ENCODE measurements around the gene SLC25A46.
A peak's percentile ranks its signal among the peaks of the same experiment; 100 is the strongest.

Gene SLC25A46

DNA sequence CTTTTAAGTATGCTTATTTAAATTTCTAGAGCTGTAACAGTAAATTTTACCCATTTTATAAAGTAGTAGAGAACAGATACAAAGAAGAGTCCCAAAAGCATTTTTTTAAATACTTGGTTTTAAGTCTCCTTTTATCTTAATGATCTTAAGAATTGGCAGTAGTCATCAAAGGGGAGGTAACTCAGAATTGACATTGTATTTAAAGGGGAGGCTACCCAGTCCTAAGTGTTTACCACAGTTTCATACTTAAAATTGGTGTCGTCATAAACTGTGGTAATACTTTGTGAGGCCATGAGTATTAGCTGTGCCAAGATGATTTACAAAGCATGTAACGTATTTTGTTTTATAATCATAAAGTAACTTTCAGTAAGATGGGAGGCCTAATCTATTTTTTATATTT is 14.8 kb downstream of the SLC25A46 start:
- no peak for DNase-seq (ENCODE audit: low spot score)
- in situ Hi-C loops (cut with MboI; ENCODE audit: low pct_unique_long_range_greater_than_20kb, low sequenced_read_pairs, unreplicated experiment): loop anchor here (25.0 kb wide), 1 partner anchor 359 kb away; no protein-coding TSS in a partner anchor
- TF ChIP-seq, protein P1, sequence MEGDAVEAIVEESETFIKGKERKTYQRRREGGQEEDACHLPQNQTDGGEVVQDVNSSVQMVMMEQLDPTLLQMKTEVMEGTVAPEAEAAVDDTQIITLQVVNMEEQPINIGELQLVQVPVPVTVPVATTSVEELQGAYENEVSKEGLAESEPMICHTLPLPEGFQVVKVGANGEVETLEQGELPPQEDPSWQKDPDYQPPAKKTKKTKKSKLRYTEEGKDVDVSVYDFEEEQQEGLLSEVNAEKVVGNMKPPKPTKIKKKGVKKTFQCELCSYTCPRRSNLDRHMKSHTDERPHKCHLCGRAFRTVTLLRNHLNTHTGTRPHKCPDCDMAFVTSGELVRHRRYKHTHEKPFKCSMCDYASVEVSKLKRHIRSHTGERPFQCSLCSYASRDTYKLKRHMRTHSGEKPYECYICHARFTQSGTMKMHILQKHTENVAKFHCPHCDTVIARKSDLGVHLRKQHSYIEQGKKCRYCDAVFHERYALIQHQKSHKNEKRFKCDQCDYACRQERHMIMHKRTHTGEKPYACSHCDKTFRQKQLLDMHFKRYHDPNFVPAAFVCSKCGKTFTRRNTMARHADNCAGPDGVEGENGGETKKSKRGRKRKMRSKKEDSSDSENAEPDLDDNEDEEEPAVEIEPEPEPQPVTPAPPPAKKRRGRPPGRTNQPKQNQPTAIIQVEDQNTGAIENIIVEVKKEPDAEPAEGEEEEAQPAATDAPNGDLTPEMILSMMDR (IDR thresholded peaks at IDR 0.05; ENCODE audit: extremely low read depth, insufficient read depth, missing control alignments): no peak

DNA sequence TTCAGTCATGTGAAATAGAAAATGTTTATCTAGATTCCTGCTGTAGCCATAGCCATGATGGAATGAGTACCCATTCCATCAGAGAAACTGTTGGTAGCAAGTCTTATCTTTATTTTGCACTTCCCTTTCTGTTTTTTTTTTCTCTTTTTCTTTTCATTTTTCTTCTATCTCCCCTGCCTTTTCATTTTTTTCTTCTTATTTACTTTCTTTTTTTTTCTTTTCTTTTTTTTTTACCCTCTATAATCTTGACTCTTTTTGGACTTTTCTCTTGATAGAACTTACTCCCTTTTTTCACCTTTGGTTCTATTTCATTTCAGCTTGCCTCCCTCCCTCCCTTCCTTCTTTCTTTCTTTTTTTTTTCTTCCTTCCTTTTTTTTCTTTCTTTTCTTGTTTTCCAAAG is 15.4 kb downstream of the SLC25A46 start:
- TF ChIP-seq, protein P1 (IDR thresholded peaks at IDR 0.05; ENCODE audit: extremely low read depth, insufficient read depth, missing control alignments): no peak
- in situ Hi-C loops (cut with MboI; ENCODE audit: low pct_unique_long_range_greater_than_20kb, low sequenced_read_pairs, unreplicated experiment): loop anchor here (25.0 kb wide), 1 partner anchor 358 kb away; no protein-coding TSS in a partner anchor
- DNase-seq (ENCODE audit: low spot score): no peak

DNA sequence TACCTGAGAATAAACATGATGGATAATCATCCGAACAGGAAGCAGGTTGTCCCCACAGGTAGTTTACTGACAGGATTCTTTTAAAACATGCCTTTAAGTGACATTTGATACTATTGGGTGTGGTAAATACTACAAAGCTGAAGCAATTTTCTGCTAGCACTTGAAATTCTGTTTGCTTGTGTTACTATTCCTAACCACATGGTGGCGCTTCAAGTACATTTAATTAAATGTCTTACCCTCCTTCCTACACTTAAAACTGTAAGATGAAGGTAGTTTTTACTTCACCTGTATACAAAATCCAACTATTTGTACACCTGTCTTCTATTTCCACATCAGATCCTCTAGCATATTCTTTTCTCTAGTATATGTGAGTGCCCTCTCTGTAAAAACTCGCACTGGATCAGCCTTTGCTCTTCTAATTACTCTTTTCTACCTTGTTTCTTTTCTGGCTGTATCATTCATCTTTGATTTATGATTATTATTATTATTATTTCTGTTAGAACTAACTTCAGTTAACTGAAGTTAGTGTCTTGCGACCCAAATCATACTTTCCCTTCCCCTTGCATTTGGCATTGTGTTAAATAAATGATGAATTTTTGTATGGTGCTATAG is 18.4 kb downstream of the SLC25A46 start:
- TF ChIP-seq, protein P1 (IDR thresholded peaks at IDR 0.05; ENCODE audit: extremely low read depth, insufficient read depth, missing control alignments): peak; percentile 65
- in situ Hi-C loops (cut with MboI; ENCODE audit: low pct_unique_long_range_greater_than_20kb, low sequenced_read_pairs, unreplicated experiment): loop anchor here (25.0 kb wide), 1 partner anchor 355 kb away; no protein-coding TSS in a partner anchor
- no peak for DNase-seq (ENCODE audit: low spot score)

DNA sequence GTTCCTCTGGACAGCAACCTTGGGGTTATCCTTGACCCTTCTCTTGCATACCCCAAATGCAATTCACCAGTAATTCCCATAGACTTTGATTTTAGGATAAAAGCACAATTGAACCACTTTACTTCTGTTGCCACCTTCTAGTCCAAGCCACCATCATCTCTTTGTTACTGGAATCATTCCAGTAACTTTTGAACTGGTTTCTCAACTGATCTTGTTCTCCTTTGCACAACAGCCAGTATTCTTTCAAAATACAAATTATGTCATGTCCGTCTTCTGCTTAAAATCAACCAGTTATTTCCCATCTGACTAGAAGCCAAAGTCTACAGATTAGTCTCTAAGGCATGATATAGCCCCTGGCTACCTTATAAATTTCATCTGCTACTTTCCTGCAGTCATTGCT is 21.4 kb downstream of the SLC25A46 start:
- DNase-seq (ENCODE audit: low spot score): no peak
- TF ChIP-seq, protein P1 (IDR thresholded peaks at IDR 0.05; ENCODE audit: extremely low read depth, insufficient read depth, missing control alignments): no peak
- in situ Hi-C loops (cut with MboI; ENCODE audit: low pct_unique_long_range_greater_than_20kb, low sequenced_read_pairs, unreplicated experiment): loop anchor here (25.0 kb wide), 1 partner anchor 352 kb away; no protein-coding TSS in a partner anchor

DNA sequence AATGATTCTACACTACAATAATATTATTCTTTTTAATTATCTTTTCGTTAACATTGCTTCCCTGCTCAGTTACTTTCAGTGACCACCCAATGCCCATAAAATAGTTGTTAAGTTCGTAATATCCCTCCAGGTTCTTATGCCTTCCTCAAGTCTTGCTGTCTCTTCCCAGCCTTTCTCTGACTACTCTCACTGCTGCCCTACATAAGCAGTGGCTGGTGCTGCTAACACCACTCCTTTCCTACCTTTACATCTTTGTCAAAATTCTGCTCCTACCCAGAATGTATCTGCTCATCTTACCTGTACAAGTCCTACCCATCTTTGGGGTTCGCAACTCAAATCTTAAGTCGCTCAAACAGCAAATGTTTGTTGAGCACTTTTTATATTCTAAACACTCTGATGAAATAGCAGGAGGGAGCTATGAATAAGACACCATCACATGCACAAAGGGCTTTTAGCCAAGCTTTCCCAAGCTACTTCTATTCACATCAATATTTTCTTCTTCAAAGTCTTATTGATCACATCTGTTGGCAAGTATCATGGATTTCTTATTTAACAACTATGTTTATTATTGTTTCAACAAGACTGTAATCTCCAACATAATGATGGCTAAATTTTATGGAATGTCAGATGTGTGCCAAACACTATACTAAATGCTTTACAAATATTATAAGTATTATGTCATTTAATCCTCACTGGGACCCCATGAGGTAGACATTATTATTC is 29.5 kb downstream of the SLC25A46 start:
- in situ Hi-C loops (cut with MboI; ENCODE audit: low pct_unique_long_range_greater_than_20kb, low sequenced_read_pairs, unreplicated experiment): loop anchor here (25.0 kb wide), 1 partner anchor 344 kb away; no protein-coding TSS in a partner anchor
- TF ChIP-seq, protein P1 (IDR thresholded peaks at IDR 0.05; ENCODE audit: extremely low read depth, insufficient read depth, missing control alignments): no peak
- no peak for DNase-seq (ENCODE audit: low spot score)

DNA sequence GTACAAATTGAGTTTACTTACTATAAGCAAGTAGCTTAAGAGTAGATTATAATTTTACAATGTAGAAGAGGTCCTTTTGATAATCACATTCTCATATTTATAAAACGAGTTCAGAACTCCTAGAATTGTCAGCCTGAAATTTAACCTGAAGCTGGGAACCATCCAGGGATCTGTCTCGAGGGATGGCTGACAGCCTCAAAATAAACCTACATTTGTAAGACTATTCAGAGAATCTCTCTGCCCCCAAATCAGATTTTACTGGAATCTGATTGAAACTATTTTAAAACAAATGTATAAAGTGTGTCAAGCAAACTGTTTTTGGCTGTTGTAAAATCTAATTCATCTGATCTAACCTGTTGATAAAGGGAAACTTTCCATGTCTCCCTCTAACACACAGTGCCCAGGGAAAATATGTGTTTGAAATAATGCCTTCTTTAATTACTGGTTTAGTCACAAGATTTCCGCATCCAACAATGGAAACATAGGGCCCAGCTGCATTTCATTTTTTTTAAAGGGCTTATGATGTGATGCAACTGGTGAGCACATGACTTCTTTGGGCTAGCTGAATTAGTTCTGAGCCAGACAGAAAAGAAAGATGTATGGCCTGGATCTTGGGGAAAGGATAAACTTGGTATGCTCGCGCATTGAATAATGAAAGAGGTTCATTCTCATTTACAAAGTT is 30.3 kb downstream of the SLC25A46 start:
- TF ChIP-seq, protein P1 (IDR thresholded peaks at IDR 0.05; ENCODE audit: extremely low read depth, insufficient read depth, missing control alignments): no peak
- no peak for DNase-seq (ENCODE audit: low spot score)
- in situ Hi-C loops (cut with MboI; ENCODE audit: low pct_unique_long_range_greater_than_20kb, low sequenced_read_pairs, unreplicated experiment): loop anchor here (25.0 kb wide), 1 partner anchor 343 kb away; no protein-coding TSS in a partner anchor

All from GM13977 (cell line).